Effector CD4-positive, alpha-beta T cell (primary cell): ENCODE results near the gene TOR1B.
A peak's percentile ranks its signal among the peaks of the same experiment; 100 is the strongest.
"Not testable (repeated sequence)": the region's sequence is repeated elsewhere in the genome, so short reads cannot be mapped to it uniquely, and the experiment has no call there.

ENCODE experiments used
- DNase-seq: peaks from one replicate; pipeline ENCODE4 v3.0.0-alpha.2; 2020

The TOR1B gene

DNA sequence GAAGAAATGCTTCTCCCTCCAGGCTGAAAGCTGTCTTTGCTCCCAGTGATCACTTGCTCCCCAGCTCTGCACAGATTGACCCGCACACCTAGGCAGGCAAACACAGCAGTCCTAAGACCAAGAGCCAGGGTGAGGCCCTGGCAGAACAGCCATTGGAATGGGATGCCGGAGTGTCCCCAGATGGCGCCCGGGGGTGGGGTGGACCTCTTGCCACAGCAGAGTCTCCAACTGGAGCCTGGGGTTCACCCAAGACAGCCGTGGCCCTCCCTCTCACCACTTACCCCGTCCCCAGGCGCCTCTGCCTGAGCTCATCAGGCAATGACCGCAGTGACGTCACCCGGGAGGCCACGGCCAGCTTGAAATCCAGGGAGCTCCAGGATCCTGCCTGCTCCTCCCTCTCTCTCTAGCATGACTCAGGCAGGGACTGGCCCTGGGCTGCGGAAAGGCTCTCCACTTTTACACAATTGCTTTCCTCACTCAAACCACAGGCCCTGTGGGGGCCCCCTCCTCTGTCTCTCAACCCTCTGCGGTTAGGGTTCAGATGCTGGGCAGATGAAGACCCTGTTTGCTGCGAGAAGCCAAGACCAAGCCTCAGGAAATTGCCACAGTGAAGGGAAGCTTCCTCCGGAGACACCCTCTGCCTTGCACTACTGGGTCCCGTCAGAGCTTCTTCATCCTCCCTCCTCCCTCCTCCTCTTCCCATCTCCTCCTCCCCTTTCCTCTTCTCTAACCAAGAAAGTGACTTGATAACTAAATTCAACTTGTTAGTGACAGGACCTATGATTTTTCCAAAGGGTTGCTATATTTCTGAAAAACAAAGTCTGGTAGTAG is 25.8 kb upstream of the TOR1B start:
- peak; percentile 11 for DNase-seq

DNA sequence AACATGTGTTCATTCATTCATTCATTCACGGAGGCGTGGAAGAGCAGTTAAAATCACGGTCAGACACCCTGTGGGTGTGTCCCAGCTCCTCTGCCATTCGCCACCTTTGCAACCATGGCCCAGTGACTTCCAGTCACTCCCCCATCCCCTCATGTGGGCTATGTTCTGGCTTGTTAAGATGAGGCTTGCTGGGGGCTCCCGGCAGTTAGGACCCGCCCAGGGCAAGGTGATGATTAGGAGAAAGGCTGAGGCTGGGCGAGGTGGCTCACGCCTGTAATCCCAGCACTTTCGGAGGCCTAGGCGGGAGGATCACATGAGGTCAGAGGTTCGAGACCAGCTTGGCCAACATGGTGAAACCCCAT is 25.2 kb upstream of the TOR1B start:
- DNase-seq = no peak

GRCh38 chr9:129778469-129778868 is 24.5 kb upstream of the TOR1B start:
- DNase-seq = no peak

DNA sequence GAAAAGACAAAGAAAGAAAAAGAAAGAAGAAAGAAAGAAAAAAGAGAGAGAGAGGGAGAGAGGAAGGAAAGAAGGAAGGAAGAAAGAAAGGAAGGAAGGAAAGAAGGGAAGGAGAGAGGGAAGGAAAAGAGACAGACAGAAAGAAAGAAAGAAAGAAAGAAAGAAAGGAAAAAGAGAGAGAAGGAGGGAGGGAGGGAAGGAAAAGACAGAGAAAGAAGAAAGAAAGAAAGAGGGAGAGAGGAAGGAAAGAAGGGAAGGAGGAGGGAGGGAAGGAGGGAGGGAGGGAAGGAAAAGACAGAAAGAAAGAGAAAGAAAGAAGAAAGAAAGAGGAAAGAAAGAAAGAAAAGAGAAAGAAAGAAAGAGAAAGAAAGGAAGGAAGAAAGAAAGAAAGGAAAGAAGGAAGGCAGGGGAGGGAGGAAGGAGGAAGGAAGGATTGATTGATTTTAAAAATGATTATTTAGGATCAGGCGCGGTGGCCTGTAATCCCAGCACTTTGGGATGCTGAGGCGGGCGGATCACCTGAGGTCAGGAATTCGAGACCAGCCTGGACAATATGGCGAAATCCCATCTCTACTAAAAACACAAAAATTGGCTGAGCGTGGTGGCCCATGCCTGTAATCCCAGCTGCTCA is 23.3 kb upstream of the TOR1B start:
- no peak for DNase-seq

GRCh38 chr9:129781131-129781530 is 21.9 kb upstream of the TOR1B start:
- DNase-seq = no peak

DNA sequence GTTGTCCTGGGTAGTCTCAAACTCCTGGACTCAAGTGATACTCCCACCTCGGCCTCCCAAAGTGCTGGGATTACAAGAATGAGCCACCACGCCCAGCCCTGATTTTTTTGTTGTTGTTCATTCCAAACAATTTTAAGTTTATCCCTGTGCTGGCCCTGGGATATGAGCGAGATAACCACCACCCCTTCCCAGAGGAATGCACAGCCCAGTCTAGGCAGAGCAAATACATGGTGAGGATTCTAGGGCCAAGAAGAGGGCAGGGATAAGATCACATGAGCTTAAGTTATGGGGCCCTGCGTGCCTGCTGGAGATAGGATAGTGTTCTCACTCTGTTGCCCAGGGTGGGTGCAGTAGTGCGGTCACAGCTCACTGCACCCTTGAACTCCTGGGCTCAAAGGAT is 21.0 kb upstream of the TOR1B start:
- no peak for DNase-seq

DNA sequence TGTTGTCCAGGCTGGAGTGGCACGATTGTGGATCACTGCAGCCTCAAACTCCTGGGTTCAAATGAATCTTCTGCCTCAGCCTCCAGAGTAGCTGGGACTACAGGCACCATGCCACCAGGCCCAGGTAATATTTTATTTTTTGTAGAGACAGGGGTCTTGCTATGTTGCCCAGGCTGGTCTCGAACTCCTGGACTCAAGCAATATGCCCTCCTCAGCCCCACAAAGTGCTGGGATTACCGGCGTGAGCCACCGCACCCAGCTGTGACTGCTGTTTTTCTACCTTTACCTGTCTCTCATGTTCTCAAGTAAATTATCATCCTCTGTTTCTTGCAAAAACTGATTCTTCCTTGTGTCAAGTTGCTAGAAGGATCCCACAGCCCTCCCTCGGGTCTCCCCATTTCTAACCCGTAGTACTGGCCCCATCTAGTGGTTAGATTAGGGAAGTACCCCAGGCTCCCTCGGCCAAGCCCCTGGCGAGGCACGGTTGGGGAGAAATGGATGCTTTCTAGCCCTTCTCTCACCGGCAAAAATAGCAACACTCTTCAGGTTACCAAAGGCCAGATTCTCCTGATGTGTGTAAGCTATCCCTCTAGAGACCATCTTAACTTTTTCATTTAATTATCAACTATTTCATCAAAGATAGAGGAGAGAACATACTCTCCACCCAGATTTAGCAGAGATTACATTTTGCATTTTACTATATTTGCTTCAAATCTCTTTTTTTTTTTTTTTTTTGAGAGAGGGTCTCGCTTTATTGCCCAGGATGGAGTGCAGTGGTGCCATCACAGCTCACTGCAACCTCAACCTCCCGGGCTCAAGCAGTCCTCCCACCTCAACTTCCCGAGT is 19.2 kb upstream of the TOR1B start:
- peak; percentile 60 for DNase-seq

GRCh38 chr9:129784970-129785369 is 18.0 kb upstream of the TOR1B start:
- DNase-seq = not testable (repeated sequence)

GRCh38 chr9:129785866-129786265 is 17.1 kb upstream of the TOR1B start:
- DNase-seq = no peak

DNA sequence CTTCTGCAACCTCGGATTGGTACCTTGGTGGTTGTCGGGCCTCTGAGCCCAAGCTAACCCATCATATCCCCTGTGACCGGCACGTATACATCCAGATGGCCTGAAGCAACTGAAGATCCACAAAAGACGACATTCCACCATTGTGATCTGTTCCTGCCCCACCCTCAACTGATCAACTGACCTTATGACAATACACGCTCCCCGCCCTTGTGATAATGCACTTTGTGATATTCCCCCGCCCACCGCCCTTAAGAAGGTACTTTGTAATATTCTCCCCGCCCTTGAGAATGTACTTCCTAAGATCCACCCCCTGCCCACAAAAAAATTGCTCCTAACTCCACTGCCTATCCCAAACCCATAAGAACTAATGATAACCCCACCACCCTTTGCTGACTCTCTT is 16.5 kb upstream of the TOR1B start:
- no peak for DNase-seq

- no peak for DNase-seq
These were observed 8.4 kb upstream of the TOR1B start for GRCh38 chr9:129794549-129794948.

DNA sequence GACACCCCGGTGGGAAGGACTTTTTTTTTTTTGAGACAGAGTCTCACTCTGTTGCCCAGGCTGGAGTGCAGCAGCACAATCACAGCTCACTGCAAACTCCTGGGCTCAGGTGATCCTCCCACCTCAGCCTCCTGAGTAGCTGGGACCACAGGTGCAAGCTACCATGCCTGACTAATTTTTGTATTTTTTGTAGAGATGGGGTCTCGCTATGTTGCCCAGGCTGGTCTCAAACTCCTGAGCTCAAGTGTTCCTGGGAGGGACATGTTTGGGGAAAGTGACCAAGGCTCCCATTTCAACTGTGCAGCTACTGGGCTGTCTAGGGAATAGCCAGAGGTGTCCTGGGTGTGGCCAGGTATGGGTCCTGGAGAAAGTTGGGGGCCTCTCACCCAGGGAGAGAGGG is 7.0 kb upstream of the TOR1B start:
- DNase-seq = not testable (repeated sequence)

DNA sequence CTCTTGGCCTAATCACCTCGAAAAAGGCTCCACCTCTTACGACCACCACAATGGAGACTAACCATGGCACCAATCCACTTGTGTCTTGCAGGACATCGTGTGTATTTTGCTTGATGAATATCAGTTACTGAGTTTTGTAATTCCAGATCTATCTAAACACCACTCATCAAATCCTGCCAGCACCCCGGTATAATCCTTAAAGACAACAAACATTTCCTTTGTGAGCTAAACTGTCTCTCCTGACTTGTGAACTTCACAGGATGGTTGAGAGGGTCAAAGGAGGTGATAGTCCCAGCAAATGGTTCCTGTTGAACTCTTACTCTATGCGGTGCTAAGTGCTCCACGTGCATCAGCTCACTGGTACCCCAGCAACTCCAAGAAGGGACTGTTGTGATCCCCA is 4.0 kb upstream of the TOR1B start:
- DNase-seq = no peak

- DNase-seq = no peak
These were observed 1.5 kb upstream of the TOR1B start for GRCh38 chr9:129801504-129801903.

GRCh38 chr9:129803676-129804060 is 684 bp downstream of the TOR1B start:
- DNase-seq = no peak

GRCh38 chr9:129806061-129806460 is 3.1 kb downstream of the TOR1B start:
- no peak for DNase-seq

- DNase-seq = no peak
These were observed 6.4 kb downstream of the TOR1B start for GRCh38 chr9:129809346-129809745.

- no peak for DNase-seq
These were observed 7.1 kb downstream of the TOR1B start for GRCh38 chr9:129810116-129810515.

GRCh38 chr9:129810788-129811187 is 7.8 kb downstream of the TOR1B start:
- DNase-seq = no peak

GRCh38 chr9:129811967-129812363 is 9.0 kb downstream of the TOR1B start:
- DNase-seq = no peak

DNA sequence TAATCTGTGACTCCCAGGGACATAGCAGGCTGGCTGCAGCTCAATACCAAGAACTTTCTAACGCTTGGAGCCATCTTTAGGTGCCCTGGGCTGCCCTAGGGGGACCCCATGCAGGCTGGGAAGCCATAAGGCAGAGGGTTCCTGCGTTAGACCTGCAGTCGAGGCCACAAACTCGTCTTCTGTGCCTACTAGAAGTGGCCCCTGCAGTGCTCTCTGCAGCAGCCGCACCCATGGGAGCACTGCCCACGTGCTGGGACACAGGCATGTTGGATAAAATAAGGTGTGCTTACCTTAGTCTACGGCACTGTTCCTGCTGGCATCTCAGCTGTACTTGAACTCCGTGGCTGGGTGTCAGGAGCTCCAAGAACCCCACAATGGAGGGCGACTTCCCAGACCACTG is 9.4 kb downstream of the TOR1B start:
- DNase-seq = no peak

GRCh38 chr9:129813661-129814060 is 10.7 kb downstream of the TOR1B start:
- no peak for DNase-seq

- DNase-seq = no peak
These were observed 11.6 kb downstream of the TOR1B start for GRCh38 chr9:129814432-129815223.
